Gastrocnemius medialis (tissue), 4 donors: ENCODE measurements around the gene OR6X1. TPM values are rescaled to one million over a fixed set of nuclear protein-coding genes. Genes with fewer than 3 reads are reported as not detected.

Experiments used
- ATAC-seq, 2 donors: fragments of 150-250 bp; one replicate each; pipeline ENCODE4 v1.9.1; 2016
- DNase-seq, 2 donors: peaks; one replicate each; pipeline ENCODE4 v3.0.0-alpha.2; 2019
- H3K27ac ChIP-seq, 4 donors: fragments of 200-600 bp; sonication (generic); 1 replicate in 1 of 4; 2 replicates in 3 of 4; pipeline ENCODE4 v1.5.1; 2016 to 2018; ENCODE audit warnings: mild to moderate bottlenecking in 2 of 4, moderate library complexity in 1 of 4
- H3K27me3 ChIP-seq, 3 donors: fragments of 200-600 bp; sonication (generic) in 2 of 3; 1 replicate in 1 of 3; 2 replicates in 2 of 3; pipeline versions ENCODE4 v1.5.1 to v1.6.0; 2016 to 2019; ENCODE audit warnings: mild to moderate bottlenecking in 1 of 3, moderate library complexity in 1 of 3
- H3K36me3 ChIP-seq, 2 donors: fragments of 200-600 bp; sonication (generic) in 1 of 2; one replicate each; pipeline ENCODE4 v1.5.1; 2017 to 2018
- H3K4me1 ChIP-seq, 2 donors: fragments of 200-600 bp; sonication (generic) in 1 of 2; one replicate each; pipeline ENCODE4 v1.5.1; 2016 to 2017; ENCODE audit warnings: mild to moderate bottlenecking in 2 of 2
- H3K4me3 ChIP-seq, 4 donors: fragments of 200-600 bp; sonication (generic) in 3 of 4; 1 replicate in 1 of 4; 2 replicates in 3 of 4; pipeline ENCODE4 v1.5.1; 2016 to 2019; ENCODE audit warnings: mild to moderate bottlenecking in 2 of 4
- H3K9me3 ChIP-seq, 3 donors: fragments of 200-600 bp; sonication (generic) in 2 of 3; 1 replicate in 1 of 3; 2 replicates in 2 of 3; pipeline ENCODE4 v1.5.1; 2016 to 2019
- POLR2A ChIP-seq, 2 donors: fragments of 450-650 bp; IDR thresholded peaks; one replicate each; pipeline ENCODE4 v1.6.1; 2017; ENCODE audit warnings: antibody characterized with exemption in 2 of 2, mild to moderate bottlenecking in 2 of 2, moderate library complexity in 2 of 2
- in situ Hi-C, 4 donors: fragments of 200-750 bp; cut with MboI; loops; one replicate each; pipeline versions ENCODE4 v1.15.0 to v1.8.0; 2017; ENCODE audit warnings: low sequenced_read_pairs in 4 of 4
- intact Hi-C: fragments of 100-400 bp; cut with DNase I; formaldehyde crosslinking; loops from one replicate; pipeline ENCODE4 v1.15.1; 2023; ENCODE audit warnings: low total_unique reads
- total RNA-seq, 4 donors: library from RNA; depleted of rRNA; stranded (reverse); fragments of >200 nt; gene quantifications; one replicate each; pipeline versions ENCODE4 v1.1.0 to v1.2.3, GENCODE V29; 2016
- TF ChIP-seq, protein P1 (sequence below), 5 experiments: fragments of 450-650 bp in 3 of 5; fragments of 200-600 bp in 2 of 5; sonication (generic) in 2 of 5; IDR thresholded peaks in 4 of 5; conservative IDR thresholded peaks in 1 of 5; 1 replicate in 4 of 5; 2 replicates in 1 of 5; pipeline ENCODE4 v1.5.1; 2016 to 2019; ENCODE audit warnings: antibody characterized with exemption in 5 of 5, mild to moderate bottlenecking in 3 of 5, moderate library complexity in 3 of 5

OR6X1 gene
- total RNA-seq, 4 donors from 2014 or later, result not detected

GRCh38 chr11:123707606-123708205 lies 46.6 kb downstream of the OR6X1 start:
- no peak overlapping the region for H3K4me3 ChIP-seq
- TF ChIP-seq, protein P1, sequence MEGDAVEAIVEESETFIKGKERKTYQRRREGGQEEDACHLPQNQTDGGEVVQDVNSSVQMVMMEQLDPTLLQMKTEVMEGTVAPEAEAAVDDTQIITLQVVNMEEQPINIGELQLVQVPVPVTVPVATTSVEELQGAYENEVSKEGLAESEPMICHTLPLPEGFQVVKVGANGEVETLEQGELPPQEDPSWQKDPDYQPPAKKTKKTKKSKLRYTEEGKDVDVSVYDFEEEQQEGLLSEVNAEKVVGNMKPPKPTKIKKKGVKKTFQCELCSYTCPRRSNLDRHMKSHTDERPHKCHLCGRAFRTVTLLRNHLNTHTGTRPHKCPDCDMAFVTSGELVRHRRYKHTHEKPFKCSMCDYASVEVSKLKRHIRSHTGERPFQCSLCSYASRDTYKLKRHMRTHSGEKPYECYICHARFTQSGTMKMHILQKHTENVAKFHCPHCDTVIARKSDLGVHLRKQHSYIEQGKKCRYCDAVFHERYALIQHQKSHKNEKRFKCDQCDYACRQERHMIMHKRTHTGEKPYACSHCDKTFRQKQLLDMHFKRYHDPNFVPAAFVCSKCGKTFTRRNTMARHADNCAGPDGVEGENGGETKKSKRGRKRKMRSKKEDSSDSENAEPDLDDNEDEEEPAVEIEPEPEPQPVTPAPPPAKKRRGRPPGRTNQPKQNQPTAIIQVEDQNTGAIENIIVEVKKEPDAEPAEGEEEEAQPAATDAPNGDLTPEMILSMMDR (IDR thresholded peaks at IDR 0.05 in 4 of 5, conservative IDR thresholded peaks at IDR 0.05 in 1 of 5), result peak; percentile 60 to 79 (median 73)
- TF ChIP-seq POLR2A (IDR thresholded peaks at IDR 0.05), result no peak
- H3K4me1 ChIP-seq, result no peaks in the 10 kb centered on the region
- no peaks in the 10 kb centered on the region for H3K36me3 ChIP-seq
- in situ Hi-C loops, result loop anchor here (5.0 to 10.0 kb wide), 4 partner anchors 60 to 123 kb away; no protein-coding TSS in a partner anchor
- no peak overlapping the region for H3K27ac ChIP-seq
- DNase-seq (peak; percentile 30 to 40), ATAC-seq (peak; percentile 77)
- intact Hi-C loops, result loop anchor here (1.0 to 5.0 kb wide), 2 partner anchors 66 to 125 kb away; no protein-coding TSS in a partner anchor
- no peaks in the 10 kb centered on the region for H3K27me3 ChIP-seq
- no peaks in the 10 kb centered on the region for H3K9me3 ChIP-seq

GRCh38 chr11:123707206-123707605 lies 47.1 kb downstream of the OR6X1 start:
- intact Hi-C loops (loop anchor here (1.0 to 5.0 kb wide), 2 partner anchors 66 to 125 kb away; no protein-coding TSS in a partner anchor), in situ Hi-C loops (loop anchor here (5.0 to 10.0 kb wide), 4 partner anchors 60 to 122 kb away; no protein-coding TSS in a partner anchor)
- H3K27me3 ChIP-seq, result no peaks in the 10 kb centered on the region
- ATAC-seq (peak; percentile 28 to 45), DNase-seq (no peak)
- H3K4me3 ChIP-seq, result no peak overlapping the region
- H3K9me3 ChIP-seq, result no peaks in the 10 kb centered on the region
- TF ChIP-seq, protein P1 (IDR thresholded peaks at IDR 0.05 in 4 of 5, conservative IDR thresholded peaks at IDR 0.05 in 1 of 5), result no peak
- no peak for TF ChIP-seq POLR2A (IDR thresholded peaks at IDR 0.05)
- peaks cover 1% of the 10 kb centered on the region in 2 donors for H3K4me1 ChIP-seq
- H3K27ac ChIP-seq, result no peak overlapping the region
- no peaks in the 10 kb centered on the region for H3K36me3 ChIP-seq

DNA sequence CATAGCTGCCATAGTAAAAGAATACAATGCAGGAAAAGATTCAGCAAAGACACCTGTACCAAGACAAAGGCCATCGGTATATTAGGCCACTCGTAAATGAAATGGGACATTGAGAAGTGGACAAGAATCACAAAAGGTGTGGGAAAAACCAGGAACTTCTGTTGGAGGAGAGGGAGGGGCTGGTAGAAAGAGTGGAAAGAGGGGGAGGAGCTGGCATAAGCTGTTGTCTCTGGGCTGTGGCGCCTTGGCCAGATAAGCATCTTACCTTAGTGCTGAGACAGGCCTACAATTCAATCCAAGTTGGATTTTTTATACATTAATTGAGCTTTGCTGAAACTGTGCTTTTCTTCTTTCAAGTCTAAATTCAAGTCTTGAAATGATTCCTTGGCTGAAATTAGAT lies 50.0 kb downstream of the OR6X1 start:
- in situ Hi-C loops, result loop anchor here in 2 of 4 donors (10.0 kb wide), 2 partner anchors 60 to 120 kb away; no protein-coding TSS in a partner anchor

More for the DNA sequence above, 50.0 kb downstream of the OR6X1 start:
- ATAC-seq, result no peak
- no peak overlapping the region for H3K4me3 ChIP-seq
- H3K4me1 ChIP-seq, result peaks cover 5 to 8% of the 10 kb centered on the region in 2 donors
- H3K27ac ChIP-seq, result no peak overlapping the region
- H3K27me3 ChIP-seq, result no peaks in the 10 kb centered on the region
- DNase-seq, result no peak
- intact Hi-C loops, result no loop called here
- TF ChIP-seq POLR2A (IDR thresholded peaks at IDR 0.05), result no peak
- TF ChIP-seq, protein P1 (IDR thresholded peaks at IDR 0.05 in 4 of 5, conservative IDR thresholded peaks at IDR 0.05 in 1 of 5), result no peak
- no peaks in the 10 kb centered on the region for H3K36me3 ChIP-seq
- H3K9me3 ChIP-seq, result no peaks in the 10 kb centered on the region

Other genes starting within 250 kb of the OR6X1 start
- gene SCN3B, start 99.9 kb downstream of the OR6X1 start, total RNA-seq, result 10 to 100 TPM in 1 of 4 donors, 1 to 10 TPM in 3; 3.0 to 10.5 (median 4.9) TPM
- gene ZNF202, start 12.9 kb downstream of the OR6X1 start, total RNA-seq, result 10 to 100 TPM in 1 of 4 donors, 1 to 10 TPM in 3; 3.9 to 11.4 (median 5.3) TPM
- not detected for gene OR6M1, start 51.8 kb upstream of the OR6X1 start, total RNA-seq
- gene TMEM225, start 131.2 kb upstream of the OR6X1 start, total RNA-seq, result not detected
- not detected for gene OR8D4, start 147.6 kb upstream of the OR6X1 start, total RNA-seq
- not detected for gene OR4D5, start 185.1 kb upstream of the OR6X1 start, total RNA-seq
- not detected for gene OR6T1, start 189.3 kb upstream of the OR6X1 start, total RNA-seq
- gene OR10S1, start 223.3 kb upstream of the OR6X1 start, total RNA-seq, result not detected
- gene OR10G6, start 240.6 kb upstream of the OR6X1 start, total RNA-seq, result not detected